Adipocyte (in vitro differentiated cells): ENCODE measurements around the gene FIBCD1.

Source experiments
- DNase-seq: peaks from one replicate; pipeline ENCODE4 v3.0.0-alpha.2; 2015; ENCODE audit warnings: low read depth
- H3K27me3 ChIP-seq: replicated peaks from 2 replicates; pipeline ENCODE4 v1.7.0; 2013; ENCODE audit warnings: mild to moderate bottlenecking, low read length, moderate library complexity; ENCODE audit not compliant: control insufficient read depth, insufficient read depth
- H3K36me3 ChIP-seq: 2 replicates; pipeline ENCODE4 v1.7.0; 2013; ENCODE audit warnings: low read length, mild to moderate bottlenecking, moderate library complexity; ENCODE audit not compliant: control insufficient read depth, insufficient read depth, severe bottlenecking
- H3K4me1 ChIP-seq: 2 replicates; pipeline ENCODE4 v1.7.0; 2013; ENCODE audit warnings: mild to moderate bottlenecking, low read length, moderate library complexity; ENCODE audit not compliant: control insufficient read depth, insufficient read depth
- H3K4me3 ChIP-seq: 2 replicates; pipeline ENCODE4 v1.7.0; 2013; ENCODE audit warnings: mild to moderate bottlenecking, low read length, moderate library complexity
- H3K9ac ChIP-seq: 2 replicates; pipeline ENCODE4 v1.7.0; 2013; ENCODE audit warnings: mild to moderate bottlenecking, low read length, moderate library complexity
- H3K9me3 ChIP-seq: 2 replicates; pipeline ENCODE4 v1.7.0; 2013; ENCODE audit warnings: mild to moderate bottlenecking, low read length, moderate library complexity; ENCODE audit not compliant: control insufficient read depth

The FIBCD1 gene

GRCh38 chr9:130938652-130939404 lies at the start of gene FIBCD1:
Gene FIBCD1, minus strand, starts transcription at chr9:130939247. Its CDS starts 640 bp downstream, at chr9:130938607.
- DNase-seq: peak; percentile 63
- no peak within 1 kb of the TSS for H3K9ac ChIP-seq
- H3K36me3 ChIP-seq: no peaks in the 10 kb centered on the region
- H3K4me3 ChIP-seq: peak within 1 kb of the TSS; percentile 78
- no peaks in the 10 kb centered on the region for H3K9me3 ChIP-seq
- H3K27me3 ChIP-seq: peaks cover 17% of the 10 kb centered on the region
- H3K4me1 ChIP-seq: peaks cover 17% of the 10 kb centered on the region

GRCh38 chr9:130988400-130988747 lies 49.3 kb upstream of the FIBCD1 start:
- no peak for DNase-seq
- Histone ChIP-seq H3K9me3 (no peaks in the 10 kb centered on the region), H3K4me1 (no peaks in the 10 kb centered on the region), H3K36me3 (no peaks in the 10 kb centered on the region), H3K9ac (no peak overlapping the region), H3K27me3 (peaks cover 50% of the 10 kb centered on the region), H3K4me3 (no peak overlapping the region)

GRCh38 chr9:130987738-130988399 lies 48.8 kb upstream of the FIBCD1 start:
- Histone ChIP-seq H3K4me1 (no peaks in the 10 kb centered on the region), H3K27me3 (peaks cover 50% of the 10 kb centered on the region), H3K9me3 (no peaks in the 10 kb centered on the region), H3K9ac (no peak overlapping the region), H3K4me3 (no peak overlapping the region), H3K36me3 (no peaks in the 10 kb centered on the region)
- DNase-seq: no peak

GRCh38 chr9:130987054-130987453 lies 48.0 kb upstream of the FIBCD1 start:
- peaks cover 51% of the 10 kb centered on the region for H3K27me3 ChIP-seq
- no peak overlapping the region for H3K9ac ChIP-seq
- H3K36me3 ChIP-seq: no peaks in the 10 kb centered on the region
- H3K9me3 ChIP-seq: no peaks in the 10 kb centered on the region
- H3K4me3 ChIP-seq: no peak overlapping the region
- H3K4me1 ChIP-seq: no peaks in the 10 kb centered on the region
- no peak for DNase-seq

- Histone ChIP-seq H3K4me1 (no peaks in the 10 kb centered on the region), H3K36me3 (no peaks in the 10 kb centered on the region)
- DNase-seq: no peak
Measured at GRCh38 chr9:130986356-130986965, 47.4 kb upstream of the FIBCD1 start.

DNA sequence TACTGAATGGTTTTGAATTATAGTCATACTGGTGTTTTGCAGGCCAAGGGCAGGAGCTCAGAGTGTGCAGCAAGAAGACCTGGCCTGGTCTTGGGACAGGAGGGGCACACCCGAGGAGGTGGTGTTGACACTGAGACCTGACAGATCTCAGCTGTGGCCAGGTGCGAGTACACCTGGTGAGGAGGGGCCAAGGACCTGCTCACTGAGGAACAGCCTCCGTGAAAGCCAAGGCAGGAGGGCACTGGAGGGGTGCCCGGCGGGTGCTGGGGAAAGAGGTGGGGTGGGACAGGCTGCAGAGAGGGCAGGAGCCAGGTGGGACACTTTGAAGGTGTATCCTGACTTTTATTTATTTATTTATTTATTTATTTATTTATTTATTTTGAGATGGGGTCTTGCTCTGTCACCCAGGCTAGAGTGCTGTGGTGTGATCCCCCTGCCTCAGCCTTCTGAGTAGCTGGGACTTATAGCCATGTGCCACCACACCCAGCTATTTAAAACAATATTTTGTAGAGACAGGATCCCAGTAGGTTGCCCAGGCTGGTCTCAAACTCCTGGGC lies 46.6 kb upstream of the FIBCD1 start:
- no peaks in the 10 kb centered on the region for H3K36me3 ChIP-seq
- H3K4me3 ChIP-seq: no peak overlapping the region
- H3K9me3 ChIP-seq: no peaks in the 10 kb centered on the region
- peaks cover 58% of the 10 kb centered on the region for H3K27me3 ChIP-seq
- H3K4me1 ChIP-seq: no peaks in the 10 kb centered on the region
- no peak for DNase-seq
- no peak overlapping the region for H3K9ac ChIP-seq

More at GRCh38 chr9:130986356-130986965, 47.4 kb upstream of the FIBCD1 start:
- Histone ChIP-seq H3K4me3 (no peak overlapping the region), H3K9me3 (no peaks in the 10 kb centered on the region), H3K27me3 (peaks cover 57% of the 10 kb centered on the region), H3K9ac (no peak overlapping the region)

DNA sequence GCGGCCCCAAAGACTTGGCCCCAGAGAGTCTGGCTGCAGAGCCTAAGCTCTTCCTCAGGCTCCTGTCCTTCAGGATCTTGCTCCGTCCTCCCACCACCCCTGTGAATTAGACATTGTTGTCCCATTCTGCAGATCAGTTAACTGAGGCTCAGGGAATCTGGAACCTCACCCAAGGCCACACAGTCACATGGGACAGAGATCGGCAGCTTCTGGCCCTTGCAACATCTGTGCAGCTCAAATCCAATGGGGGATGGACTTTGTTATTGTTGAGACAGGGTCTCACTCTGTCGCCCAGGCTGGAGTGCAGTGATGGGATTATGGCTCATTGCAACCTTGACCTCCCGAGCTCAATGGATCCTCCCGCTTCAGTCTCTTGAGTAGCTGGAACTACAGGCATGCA lies 46.0 kb upstream of the FIBCD1 start:
- no peak for DNase-seq
- peaks cover 60% of the 10 kb centered on the region for H3K27me3 ChIP-seq
- H3K36me3 ChIP-seq: no peaks in the 10 kb centered on the region
- H3K4me1 ChIP-seq: no peaks in the 10 kb centered on the region
- H3K9ac ChIP-seq: no peak overlapping the region
- no peaks in the 10 kb centered on the region for H3K9me3 ChIP-seq
- no peak overlapping the region for H3K4me3 ChIP-seq

- DNase-seq: no peak
- Histone ChIP-seq H3K36me3 (no peaks in the 10 kb centered on the region), H3K27me3 (peaks cover 65% of the 10 kb centered on the region), H3K9ac (no peak overlapping the region), H3K4me3 (no peak overlapping the region), H3K9me3 (no peaks in the 10 kb centered on the region), H3K4me1 (no peaks in the 10 kb centered on the region)
Measured at GRCh38 chr9:130984521-130984920, 45.5 kb upstream of the FIBCD1 start.

GRCh38 chr9:130983970-130984369 lies 44.9 kb upstream of the FIBCD1 start:
- no peaks in the 10 kb centered on the region for H3K9me3 ChIP-seq
- H3K4me3 ChIP-seq: no peak overlapping the region
- H3K4me1 ChIP-seq: no peaks in the 10 kb centered on the region
- H3K36me3 ChIP-seq: no peaks in the 10 kb centered on the region
- no peak overlapping the region for H3K9ac ChIP-seq
- DNase-seq: no peak
- peaks cover 68% of the 10 kb centered on the region for H3K27me3 ChIP-seq

GRCh38 chr9:130983359-130983670 lies 44.3 kb upstream of the FIBCD1 start:
- no peaks in the 10 kb centered on the region for H3K4me1 ChIP-seq
- peaks cover 70% of the 10 kb centered on the region for H3K27me3 ChIP-seq
- DNase-seq: no peak
- no peaks in the 10 kb centered on the region for H3K9me3 ChIP-seq
- H3K9ac ChIP-seq: no peak overlapping the region
- no peaks in the 10 kb centered on the region for H3K36me3 ChIP-seq
- no peak overlapping the region for H3K4me3 ChIP-seq

DNA sequence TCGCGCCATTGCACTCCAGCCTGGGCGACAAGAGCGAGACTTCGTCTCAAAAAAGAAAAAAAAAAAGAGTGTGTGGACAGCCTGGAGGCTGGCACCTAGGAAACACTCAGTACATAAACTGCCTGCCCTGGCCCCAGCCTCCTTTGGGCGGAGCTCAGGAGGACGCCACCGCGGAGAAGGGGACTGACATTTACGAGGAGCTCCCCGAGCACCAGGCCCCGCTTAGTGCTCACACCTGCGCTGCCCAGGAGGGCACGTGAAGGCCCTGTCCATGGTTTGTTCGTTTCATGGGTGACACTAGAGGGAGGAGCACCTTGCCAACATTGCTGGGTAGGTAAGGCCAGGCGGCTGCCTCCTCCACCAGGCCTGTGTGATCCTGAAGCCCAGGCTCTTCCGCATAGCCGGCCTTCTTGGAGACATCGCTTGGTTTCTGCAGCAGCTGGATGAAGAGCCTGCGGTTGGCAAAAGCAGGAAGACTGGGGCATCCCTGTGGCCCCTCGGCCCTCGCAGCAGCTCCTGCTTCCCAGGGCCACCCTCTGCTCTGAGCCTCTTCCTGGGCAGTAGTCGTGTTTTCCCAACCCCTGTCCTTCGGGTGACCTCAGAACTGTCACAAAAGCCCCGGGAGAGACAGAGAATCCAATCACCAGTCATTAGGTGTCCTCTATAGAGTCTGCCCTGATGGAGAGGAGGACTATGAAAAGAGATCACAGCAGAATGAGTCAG lies 43.8 kb upstream of the FIBCD1 start:
- peaks cover 64% of the 10 kb centered on the region for H3K27me3 ChIP-seq
- no peak for DNase-seq
- H3K4me3 ChIP-seq: no peak overlapping the region
- no peaks in the 10 kb centered on the region for H3K36me3 ChIP-seq
- no peak overlapping the region for H3K9ac ChIP-seq
- no peaks in the 10 kb centered on the region for H3K9me3 ChIP-seq
- no peaks in the 10 kb centered on the region for H3K4me1 ChIP-seq
